IPS-11a (cell line): Measurements from ENCODE around the gene SPATA6.
"Not testable (repeated sequence)": the region's sequence is repeated elsewhere in the genome, so short reads cannot be mapped to it uniquely, and the experiment has no call there.

Source experiments
- H3K4me3 ChIP-seq: one replicate; pipeline ENCODE4 v1.5.1; 2013; ENCODE audit warnings: low read depth, low read length, control low read depth

Gene SPATA6

DNA sequence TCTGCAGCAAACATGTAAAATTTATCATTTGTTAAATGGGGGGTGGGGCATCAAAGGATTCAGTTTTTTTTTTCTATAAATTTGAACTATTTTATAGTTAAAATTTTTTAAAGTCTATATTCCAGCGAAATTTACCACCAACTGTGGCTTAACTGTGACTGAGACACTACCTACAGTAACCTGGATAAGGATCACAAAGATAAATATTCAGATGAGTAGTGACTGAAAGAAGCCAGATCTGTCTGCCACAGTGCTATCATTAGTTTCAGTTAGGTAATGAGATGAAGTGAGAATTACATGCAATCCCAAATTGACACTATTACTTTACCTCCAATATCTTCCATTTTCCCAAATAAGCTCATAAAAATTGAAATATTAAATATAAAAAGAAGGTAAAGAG lies 5.4 kb downstream of the SPATA6 start:
- no peak overlapping the region for H3K4me3 ChIP-seq

DNA sequence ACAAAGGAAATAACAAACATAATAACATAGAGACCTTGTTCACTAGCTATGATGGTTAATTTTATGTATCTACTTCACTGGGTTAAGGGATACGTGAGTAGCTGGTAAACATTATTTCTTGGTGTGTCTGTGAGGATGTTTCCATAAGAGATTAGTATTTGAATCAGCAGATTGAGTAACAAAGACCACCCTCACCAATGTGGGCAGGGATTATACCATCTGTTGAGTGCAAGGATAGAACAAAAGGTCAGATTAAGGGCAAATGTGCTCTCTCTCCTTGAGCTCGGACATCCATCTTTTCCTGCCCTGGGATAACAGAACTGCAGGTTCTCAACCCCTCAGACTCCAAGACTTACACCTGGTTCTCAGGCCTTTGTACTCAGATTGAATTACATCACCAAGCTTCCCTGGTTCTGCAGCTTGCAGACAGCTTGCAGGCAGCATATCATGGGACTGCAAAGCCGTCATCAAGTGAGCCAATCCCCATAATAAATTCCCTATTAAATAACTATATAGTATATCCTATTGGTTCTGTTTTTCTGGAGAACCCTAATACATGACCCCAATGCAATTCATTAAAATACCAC lies 9.2 kb downstream of the SPATA6 start:
- H3K4me3 ChIP-seq, result no peak overlapping the region

DNA sequence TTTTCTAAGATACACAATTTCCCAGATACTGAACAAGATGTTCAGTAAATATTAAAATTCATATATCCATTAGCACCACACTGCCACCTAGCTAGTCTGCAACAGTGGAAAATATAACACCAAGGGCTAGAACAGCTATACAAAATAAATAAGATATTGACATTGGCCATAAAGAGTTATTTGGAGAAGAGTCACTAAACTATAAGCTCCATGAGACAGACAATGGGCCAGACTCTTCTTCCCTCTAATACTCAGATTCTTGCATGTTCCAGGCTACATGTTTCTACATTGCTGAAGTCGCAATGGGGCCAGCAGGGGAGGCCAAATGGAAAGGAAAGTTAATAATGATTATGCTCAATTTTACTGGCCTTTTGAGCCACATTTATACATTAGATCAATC lies 21.5 kb downstream of the SPATA6 start:
- H3K4me3 ChIP-seq, result no peak overlapping the region

DNA sequence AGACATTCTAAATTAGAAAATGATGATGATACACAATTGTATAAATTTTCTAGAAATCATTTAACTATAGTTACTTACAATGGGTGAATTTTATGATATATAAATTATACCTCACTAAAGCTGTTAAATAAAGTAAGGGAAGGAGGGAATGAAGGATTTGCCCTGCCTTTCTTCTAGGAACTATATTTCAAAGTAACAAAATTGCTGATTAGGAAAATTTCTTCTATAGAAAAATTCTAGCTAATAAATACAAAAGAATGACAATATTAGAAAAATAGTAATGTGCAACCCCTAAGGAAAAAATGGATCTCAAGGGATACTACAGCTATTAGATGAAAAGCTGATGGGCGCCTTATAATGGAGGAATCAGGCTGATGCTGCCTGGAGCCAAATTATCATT lies 23.1 kb downstream of the SPATA6 start:
- no peak overlapping the region for H3K4me3 ChIP-seq

DNA sequence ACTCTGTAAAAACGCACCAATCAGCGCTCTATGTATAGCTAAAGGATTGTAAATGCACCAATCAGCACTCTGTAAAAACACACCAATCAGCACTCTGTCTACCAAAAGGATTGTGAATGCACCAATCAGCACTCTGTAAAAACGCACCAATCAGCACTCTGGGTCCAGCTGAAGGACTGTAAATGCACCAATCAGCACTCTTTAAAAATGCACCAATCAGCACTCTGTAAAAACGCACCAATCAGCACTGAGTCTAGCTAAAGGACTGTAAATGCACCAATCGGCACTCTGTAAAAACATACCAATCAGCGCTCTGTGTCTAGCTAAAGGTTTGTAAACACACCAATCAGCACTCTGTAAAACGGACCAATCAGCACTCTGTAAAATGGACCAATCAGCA lies 27.8 kb downstream of the SPATA6 start:
- not testable (repeated sequence) for H3K4me3 ChIP-seq

DNA sequence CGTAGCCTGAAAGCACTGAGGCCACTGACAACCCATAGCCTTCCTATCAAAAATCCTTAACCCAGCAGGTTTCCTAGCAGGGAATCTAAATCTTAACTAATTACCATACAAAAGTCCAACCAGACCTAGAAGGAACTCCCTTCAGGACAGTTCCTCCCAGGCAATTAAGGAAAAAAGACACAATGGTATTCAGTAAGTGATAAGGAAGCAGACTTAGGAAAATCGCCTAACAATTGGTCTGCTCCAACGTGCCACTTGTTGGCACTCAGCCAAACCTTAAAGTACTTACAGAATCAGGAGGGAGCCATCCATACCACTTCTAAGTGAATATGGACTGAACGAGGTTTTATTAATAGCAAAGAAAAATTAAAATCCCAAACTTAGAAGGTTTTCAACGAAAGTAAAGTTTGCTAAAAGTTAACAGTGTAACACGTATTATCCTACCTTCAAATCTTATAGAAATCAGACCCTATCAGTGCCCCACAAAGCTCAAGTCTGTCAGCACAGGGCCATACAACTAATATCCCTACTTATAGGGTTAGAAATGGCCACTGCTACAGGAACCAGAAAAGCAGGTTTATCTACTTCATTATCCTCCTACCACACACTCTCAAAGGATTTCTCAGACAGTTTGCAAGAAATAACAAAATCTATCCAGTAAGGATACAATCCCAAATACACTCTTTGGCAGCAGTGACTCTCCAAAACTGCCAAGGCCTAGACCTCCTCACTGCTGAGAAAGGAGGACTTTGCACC lies 29.0 kb downstream of the SPATA6 start:
- H3K4me3 ChIP-seq, result no peak overlapping the region

DNA sequence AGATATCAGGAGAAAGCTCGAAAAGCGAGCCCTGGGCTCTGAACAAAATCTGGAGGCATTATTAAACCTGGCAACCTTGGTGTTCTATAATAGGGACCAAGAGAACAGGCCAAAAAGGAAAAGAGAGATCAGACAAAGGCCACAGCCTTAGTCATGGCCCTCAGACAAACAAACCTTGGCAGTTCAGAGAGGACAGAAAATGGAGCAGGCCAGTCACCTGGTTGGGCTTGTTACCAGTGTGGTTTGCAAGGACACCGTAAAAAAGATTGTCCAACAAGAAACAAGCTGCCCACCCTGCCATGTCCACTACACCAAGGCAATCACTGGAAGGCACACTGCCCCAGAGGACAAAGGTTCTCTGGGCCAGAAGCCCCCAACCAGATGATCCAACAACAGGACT lies 31.2 kb downstream of the SPATA6 start:
- H3K4me3 ChIP-seq, result not testable (repeated sequence)

DNA sequence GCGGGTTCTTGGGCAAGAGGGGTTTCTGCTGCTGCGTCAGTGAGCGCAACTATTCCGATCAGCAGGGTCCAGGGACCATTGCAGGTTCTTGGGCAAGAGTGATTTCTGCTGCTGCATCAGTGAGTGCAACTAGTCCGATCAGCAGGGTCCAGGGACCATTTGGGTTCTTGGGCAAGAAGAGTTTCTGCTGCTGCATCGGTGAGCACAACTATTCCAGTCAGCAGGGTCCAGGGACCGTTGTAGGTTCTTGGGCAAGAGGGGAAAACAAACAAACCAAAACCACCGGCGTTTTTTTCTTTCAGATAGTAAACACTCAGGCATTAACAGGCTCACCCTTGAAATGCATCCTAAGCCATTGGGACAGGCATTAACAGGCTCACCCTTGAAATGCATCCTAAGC lies 32.6 kb downstream of the SPATA6 start:
- no peak overlapping the region for H3K4me3 ChIP-seq

DNA sequence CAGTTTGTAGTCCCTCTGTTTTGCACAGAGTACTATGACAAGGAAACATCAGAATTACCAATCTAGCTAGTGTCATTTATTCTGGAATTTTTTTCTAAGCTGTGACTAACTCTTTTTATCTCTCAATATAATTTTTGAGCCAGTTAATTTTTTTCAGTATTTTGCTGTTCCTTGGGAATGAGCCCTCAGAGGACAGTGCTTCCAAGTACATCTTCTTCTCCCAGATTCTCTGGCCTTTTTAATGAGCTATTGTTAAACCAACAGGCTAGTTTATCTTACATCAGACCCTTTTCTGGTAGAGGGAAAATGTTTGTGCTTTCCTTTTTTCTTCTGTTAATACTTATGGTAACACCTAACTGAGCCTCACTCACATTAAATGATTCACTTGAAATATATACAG lies 34.6 kb downstream of the SPATA6 start:
- H3K4me3 ChIP-seq, result not testable (repeated sequence)

DNA sequence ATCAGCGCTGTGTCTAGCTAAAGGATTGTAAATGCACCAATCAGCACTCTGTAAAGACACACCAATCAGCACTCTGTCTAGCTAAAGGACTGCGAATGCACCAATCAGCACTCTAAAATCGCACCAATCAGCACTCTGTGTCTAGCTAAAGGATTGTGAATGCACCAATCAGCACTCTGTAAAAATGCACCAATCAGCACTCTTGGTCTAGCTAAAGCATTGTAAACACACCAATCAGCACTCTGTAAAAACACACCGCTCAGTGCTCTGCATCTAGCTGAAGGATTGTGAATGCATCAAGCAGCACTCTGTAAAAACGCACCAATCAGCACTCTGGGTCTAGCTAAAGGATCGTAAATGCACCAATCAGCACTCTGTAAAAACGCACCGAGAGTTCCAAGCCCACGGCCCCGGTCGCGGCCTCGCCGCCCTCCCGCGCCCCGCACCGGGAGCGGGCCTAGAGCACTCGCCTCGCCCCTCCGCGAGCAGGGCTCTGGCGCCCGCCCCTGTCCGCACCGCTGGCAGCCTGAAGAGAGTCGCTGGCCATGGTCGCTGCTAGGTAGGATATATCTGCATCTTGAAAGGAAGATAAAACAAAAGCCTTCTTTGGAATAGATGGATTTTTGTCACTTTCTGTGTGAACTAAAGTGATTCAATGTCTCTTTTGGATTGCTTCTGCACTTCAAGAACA lies 36.5 kb downstream of the SPATA6 start:
- H3K4me3 ChIP-seq, result not testable (repeated sequence)

DNA sequence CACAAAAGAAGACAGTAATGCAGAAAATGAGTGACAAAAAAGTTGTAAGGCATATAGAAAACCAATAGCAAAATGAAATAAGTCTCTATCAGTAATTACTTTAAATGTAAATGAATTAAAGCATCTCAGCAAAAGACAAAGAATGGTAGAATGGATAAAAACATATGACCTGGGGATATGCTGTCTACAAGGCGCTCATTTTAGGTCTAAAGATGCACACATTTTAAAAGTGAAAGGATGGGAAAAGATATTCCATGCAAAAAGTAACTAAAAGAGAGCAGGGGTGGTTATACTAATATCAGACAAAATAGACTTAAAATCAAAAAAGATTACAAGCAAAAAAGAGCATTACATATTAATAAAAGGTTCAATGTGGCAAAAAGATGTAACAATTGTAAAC lies 41.2 kb downstream of the SPATA6 start:
- no peak overlapping the region for H3K4me3 ChIP-seq

DNA sequence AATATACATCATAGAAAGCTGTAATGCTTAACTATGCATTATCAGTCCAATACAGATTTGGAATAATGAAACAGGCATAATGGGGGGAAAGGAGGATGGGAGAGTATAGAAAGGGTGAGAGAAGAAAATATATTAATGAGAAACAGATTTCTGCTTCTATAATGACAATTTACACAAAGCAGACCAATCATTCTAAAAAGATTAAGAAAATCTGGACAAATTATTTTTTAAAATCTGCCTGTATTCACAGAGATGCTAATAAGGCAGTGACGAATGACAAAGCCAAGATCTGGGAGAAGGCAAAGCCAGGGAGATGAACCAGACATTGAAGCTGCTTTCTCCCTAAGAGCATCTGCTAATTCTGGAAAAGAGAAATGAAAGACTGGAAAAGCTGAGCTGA lies 50.0 kb downstream of the SPATA6 start:
- H3K4me3 ChIP-seq, result no peak overlapping the region

DNA sequence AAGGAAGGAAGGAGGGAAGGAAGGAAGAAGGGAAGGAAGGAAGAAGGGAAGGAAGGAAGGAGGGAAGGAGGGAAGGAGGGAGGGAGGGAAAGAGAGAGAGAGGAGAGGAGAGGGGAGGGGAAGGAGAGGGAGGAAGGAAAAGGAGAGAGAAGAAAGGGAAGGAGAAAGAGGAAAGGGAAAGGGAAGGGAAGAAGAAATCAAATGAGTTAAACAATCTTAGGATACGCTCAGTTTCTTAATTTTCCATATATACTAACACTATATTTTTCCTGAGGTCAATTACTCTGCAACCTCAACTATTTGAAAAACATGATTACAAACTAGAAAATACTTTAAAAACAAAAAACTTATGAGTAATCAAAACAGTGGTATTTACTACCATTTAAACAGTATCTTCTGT lies 53.3 kb downstream of the SPATA6 start:
- H3K4me3 ChIP-seq, result no peak overlapping the region

DNA sequence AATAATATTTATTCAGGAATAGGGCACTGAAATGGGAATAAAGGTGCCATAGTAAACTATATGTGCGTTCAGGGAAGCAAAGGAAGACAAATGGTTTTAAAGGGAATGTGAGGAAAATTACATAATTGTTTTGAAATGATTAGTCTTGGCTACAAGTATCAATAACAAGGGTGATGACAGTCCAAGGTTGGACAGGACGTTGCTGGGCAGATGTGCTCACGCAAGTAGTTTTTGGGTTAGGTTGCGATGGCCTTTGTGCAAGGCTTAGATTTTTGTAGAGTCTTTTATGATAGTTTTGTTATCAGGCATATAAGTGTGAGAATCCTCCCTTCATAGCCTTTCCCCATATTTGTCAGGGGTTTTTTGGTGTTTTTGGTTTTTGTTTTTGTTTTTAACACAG lies 57.0 kb downstream of the SPATA6 start:
- no peak overlapping the region for H3K4me3 ChIP-seq

DNA sequence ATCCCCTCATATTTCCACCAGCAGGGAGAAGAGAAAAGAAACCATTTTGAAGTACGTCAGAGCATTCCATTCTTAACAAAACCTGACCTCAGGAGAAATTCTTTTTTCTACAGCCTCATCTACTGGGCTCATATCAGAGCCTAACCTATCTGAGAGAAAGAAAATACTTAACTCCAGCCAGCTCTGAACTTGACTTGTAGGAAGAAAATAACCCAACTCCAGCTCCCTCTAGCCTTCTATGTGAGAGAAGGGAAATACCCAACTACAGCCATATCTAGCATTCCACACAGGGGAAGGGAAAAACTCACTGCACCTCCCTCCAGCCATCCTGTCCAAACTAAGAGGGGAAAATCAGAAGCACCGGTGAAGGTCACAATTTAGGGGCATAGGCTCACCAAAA lies 57.7 kb downstream of the SPATA6 start:
- H3K4me3 ChIP-seq, result no peak overlapping the region

DNA sequence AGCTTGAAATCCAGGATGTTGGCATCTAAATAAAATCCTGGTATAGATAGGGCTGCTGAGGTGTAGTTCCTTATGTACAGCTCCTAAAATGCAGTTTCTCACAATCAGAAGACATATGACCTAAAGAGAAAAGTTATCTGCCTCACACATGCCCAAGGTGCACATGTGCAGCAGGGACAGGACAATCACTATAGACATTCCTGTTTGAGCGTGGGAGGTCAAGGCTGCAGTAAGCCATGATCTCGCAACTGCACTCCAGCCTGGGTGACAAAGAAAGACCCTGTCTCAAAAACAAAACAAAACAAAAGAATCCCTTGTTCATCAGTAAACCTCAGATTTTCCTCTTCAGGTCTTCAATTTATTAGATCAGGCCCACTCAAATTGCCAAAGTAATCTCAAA lies 66.1 kb downstream of the SPATA6 start:
- H3K4me3 ChIP-seq, result no peak overlapping the region

DNA sequence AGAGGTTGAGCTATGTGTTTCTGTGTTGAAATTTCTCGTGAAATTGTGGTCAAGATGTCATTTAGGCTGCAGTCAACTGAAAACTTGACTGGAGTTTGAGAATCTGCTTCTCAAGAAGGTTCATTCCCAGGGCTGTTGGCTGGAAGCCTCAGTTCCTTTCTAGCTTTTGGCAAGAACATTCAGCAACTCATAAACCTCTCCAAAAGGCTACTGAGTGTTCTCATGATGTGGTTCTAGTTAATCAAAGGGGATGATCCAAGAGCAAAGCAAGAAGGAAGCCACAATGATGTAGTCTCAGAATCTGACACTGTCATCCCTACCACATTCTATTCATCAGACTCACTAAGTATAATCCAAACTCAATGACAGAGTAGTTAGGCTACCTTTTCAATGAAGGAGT lies 66.6 kb downstream of the SPATA6 start:
- no peak overlapping the region for H3K4me3 ChIP-seq

DNA sequence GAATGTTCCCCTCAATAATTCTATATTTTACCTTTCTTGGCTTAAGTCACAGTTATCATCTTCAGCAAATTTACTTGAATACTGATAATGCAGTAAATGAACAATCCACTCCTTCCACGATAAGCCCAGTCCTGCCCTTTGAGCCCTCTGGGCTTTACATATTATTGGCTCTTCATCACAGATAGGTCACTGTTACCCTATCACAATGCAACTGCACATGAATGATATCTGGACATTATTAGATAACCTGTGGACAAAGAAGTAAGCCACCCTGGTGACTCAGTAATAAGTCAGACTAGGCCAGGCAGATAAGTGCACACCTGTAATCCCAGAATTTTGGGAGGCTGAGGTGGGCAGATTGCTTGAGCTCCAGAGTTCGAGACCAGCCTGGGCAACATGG lies 69.4 kb downstream of the SPATA6 start:
- H3K4me3 ChIP-seq, result no peak overlapping the region

DNA sequence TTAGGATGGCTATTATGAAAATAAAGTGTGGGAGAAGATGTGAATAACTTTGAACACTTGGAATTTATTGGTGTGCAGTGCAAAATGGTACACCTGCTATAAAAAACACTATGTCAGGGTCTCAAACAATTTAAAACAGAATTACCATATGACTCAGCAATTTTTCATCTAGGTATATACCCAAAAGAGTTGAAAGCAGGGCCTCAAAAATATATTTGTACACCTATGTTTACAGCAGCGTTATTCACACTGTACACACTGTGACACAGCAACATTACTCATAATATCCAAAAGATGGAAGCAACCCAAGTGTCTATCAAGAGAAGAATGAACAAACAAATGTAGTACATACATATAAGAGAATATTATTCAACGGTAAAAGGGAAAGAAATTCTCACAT lies 75.8 kb downstream of the SPATA6 start:
- H3K4me3 ChIP-seq, result no peak overlapping the region

DNA sequence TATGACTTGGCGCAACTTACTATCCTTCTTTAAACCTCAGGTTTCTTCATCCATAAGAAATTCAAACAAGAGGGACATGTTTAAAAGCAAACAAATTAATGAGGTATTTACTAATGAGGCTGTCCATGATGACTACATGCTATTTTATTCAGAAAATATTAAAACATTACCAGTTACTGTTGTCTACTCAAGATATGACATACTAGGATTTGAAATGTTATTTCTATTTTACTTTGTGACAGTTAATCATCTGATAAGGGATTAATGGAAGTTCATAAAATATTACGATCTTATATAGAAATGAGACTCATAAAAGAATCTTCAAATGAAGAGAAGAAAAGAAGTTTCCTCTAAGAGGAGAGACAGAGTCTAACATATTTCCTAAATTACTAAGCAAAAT lies 80.1 kb downstream of the SPATA6 start:
- H3K4me3 ChIP-seq, result no peak overlapping the region

DNA sequence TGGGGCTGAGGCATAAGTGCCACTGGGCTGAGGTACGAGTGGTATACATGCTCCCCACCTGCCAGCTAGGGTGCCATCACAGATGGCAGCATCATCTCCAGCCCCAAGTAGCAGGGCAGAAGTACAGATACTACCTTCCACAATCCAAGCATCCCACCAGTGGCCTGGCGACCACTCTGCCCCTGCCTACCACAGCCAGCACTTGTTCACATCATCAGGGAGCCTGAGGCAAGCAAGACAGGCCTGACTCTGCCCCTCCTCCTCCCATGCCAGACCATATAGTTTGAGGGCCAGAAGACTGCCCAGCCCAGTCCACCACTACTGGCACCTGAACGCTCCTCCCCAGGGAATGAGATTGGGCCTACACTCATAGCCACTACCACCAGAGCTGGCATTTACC lies 84.6 kb downstream of the SPATA6 start:
- no peak overlapping the region for H3K4me3 ChIP-seq

DNA sequence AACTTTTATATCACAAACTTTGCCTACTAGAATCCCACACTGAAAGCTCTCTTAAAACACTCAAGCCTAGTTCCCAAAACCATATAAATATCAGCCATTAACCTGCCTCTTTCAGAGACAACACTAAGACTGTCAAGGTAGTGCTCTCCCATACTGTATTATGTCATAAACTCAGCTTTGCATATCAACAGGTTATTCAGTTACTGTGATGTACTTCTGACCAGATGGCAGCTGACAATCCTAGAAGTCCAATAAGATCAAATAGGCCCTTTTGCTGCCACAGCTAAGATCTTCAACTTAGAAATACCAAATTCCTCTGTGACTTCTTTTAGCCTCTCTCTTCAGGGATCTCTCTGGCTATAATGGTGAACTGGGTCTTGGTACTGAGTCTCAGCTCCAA lies 97.2 kb downstream of the SPATA6 start:
- no peak overlapping the region for H3K4me3 ChIP-seq
